WTC11 (cell line): ENCODE measurements around the gene ZBTB7C. TPM values are rescaled to one million over a fixed set of nuclear protein-coding genes. Genes with fewer than 3 reads are reported as not detected.

Experiments
- ATAC-seq: fragments of 200-7000 bp; cut with Tn5 transposase; 2 replicates; pipeline ENCODE4 v1.10.0; 2021; ENCODE audit warnings: mild to moderate bottlenecking, moderate library complexity
- CTCF ChIA-PET: fragments of 300-600 bp; sonication (Branson Sonifier 250); formaldehyde crosslinking; loops from one replicate; lab custom pipeline; 2021; ENCODE audit warnings: antibody characterized with exemption; lab: Charles Lee
- POLR2A ChIA-PET: fragments of 350-600 bp; sonication (Branson Sonifier 250); formaldehyde crosslinking; loops from one replicate; lab custom pipeline; 2021; ENCODE audit warnings: antibody characterized with exemption; lab: Charles Lee
- DNase-seq: peaks from one replicate; pipeline ENCODE4 v3.0.0; 2021; ENCODE audit warnings: low spot score
- H3K27ac Mint-ChIP-seq: 2 replicates; pipeline ENCODE4 v1.8.0; 2021; ENCODE audit warnings: mixed read lengths
- H3K27me3 Mint-ChIP-seq: 2 replicates; pipeline ENCODE4 v1.8.0; 2021; ENCODE audit warnings: low read depth, mild to moderate bottlenecking, moderate library complexity, mixed read lengths
- H3K36me3 Mint-ChIP-seq: 2 replicates; pipeline ENCODE4 v1.8.0; 2021; ENCODE audit warnings: mixed read lengths
- H3K4me1 Mint-ChIP-seq: 2 replicates; pipeline ENCODE4 v1.8.0; 2022; ENCODE audit warnings: mixed read lengths
- H3K4me3 Mint-ChIP-seq: 2 replicates; pipeline ENCODE4 v1.8.0; 2021; ENCODE audit warnings: mild to moderate bottlenecking, moderate library complexity, mixed read lengths
- H3K9me3 Mint-ChIP-seq: 2 replicates; pipeline ENCODE4 v1.8.0; 2021; ENCODE audit warnings: mixed read lengths
- JAZF1 ChIP-seq: fragments of 250-450 bp; sonication (Bioruptor Pico); IDR thresholded peaks from 2 replicates; pipeline ENCODE4 v1.9.0; 2021; ENCODE audit warnings: moderate library complexity, mild to moderate bottlenecking, inconsistent platforms
- MXD4 ChIP-seq: fragments of 250-450 bp; sonication (Bioruptor Pico); IDR thresholded peaks from 2 replicates; pipeline ENCODE4 v1.8.0; 2021; ENCODE audit warnings: mild to moderate bottlenecking, moderate library complexity, borderline replicate concordance
- NR1H2 ChIP-seq: sonication (generic); formaldehyde crosslinking; IDR thresholded peaks from 2 replicates; pipeline ENCODE4 v1.9.0; 2021; ENCODE audit warnings: mild to moderate bottlenecking, moderate library complexity, missing genetic modification reagents
- SP1 ChIP-seq: sonication (generic); formaldehyde crosslinking; conservative IDR thresholded peaks from 2 replicates; pipeline ENCODE4 v1.8.1; 2022; ENCODE audit warnings: missing genetic modification reagents
- TCF7 ChIP-seq: sonication (generic); formaldehyde crosslinking; IDR thresholded peaks from 2 replicates; pipeline ENCODE4 v1.8.0; 2022; ENCODE audit warnings: mild to moderate bottlenecking, low read depth, missing genetic modification reagents, moderate library complexity
- TEAD1 ChIP-seq: sonication (generic); formaldehyde crosslinking; IDR thresholded peaks from 2 replicates; pipeline ENCODE4 v1.8.0; 2022; ENCODE audit warnings: mild to moderate bottlenecking, missing genetic modification reagents
- ZNF219 ChIP-seq: sonication (generic); formaldehyde crosslinking; IDR thresholded peaks from 2 replicates; pipeline ENCODE4 v1.8.0; 2023; ENCODE audit warnings: missing genetic modification reagents, mild to moderate bottlenecking, borderline replicate concordance
- ZNF396 ChIP-seq: fragments of 250-450 bp; sonication (Bioruptor Pico); IDR thresholded peaks from 2 replicates; pipeline ENCODE4 v1.8.0; 2021; ENCODE audit warnings: mild to moderate bottlenecking, moderate library complexity, borderline replicate concordance
- ZNF416 ChIP-seq: fragments of 250-450 bp; sonication (Bioruptor Pico); IDR thresholded peaks from 2 replicates; pipeline ENCODE4 v1.9.0; 2021; ENCODE audit warnings: mild to moderate bottlenecking, inconsistent platforms
- ZNF423 ChIP-seq: fragments of 250-450 bp; sonication (Bioruptor Pico); IDR thresholded peaks from 2 replicates; pipeline ENCODE4 v2.1.2; 2022; ENCODE audit warnings: mild to moderate bottlenecking, moderate library complexity
- total RNA-seq: library from RNA; stranded (reverse); gene quantifications from 3 replicates; pipeline ENCODE4 v1.2.3, GENCODE V29; 2021
- TF ChIP-seq, protein P1 (sequence below): sonication (generic); formaldehyde crosslinking; IDR thresholded peaks from 2 replicates; pipeline ENCODE4 v1.8.1; 2022; ENCODE audit warnings: missing genetic modification reagents, borderline replicate concordance
- TF ChIP-seq, protein P2 (sequence below): sonication (generic); formaldehyde crosslinking; IDR thresholded peaks from 2 replicates; pipeline ENCODE4 v1.8.0; 2023; ENCODE audit warnings: mild to moderate bottlenecking, missing genetic modification reagents
- TF ChIP-seq, protein P3 (sequence below): fragments of 200-600 bp; IDR thresholded peaks from 2 replicates; pipeline ENCODE4 v1.8.0; 2022; ENCODE audit warnings: antibody characterized with exemption
- TF ChIP-seq, protein P4 (sequence below): sonication (generic); formaldehyde crosslinking; IDR thresholded peaks from 2 replicates; pipeline ENCODE4 v1.8.1; 2023; ENCODE audit warnings: mild to moderate bottlenecking, missing genetic modification reagents
- TF ChIP-seq, protein P5 (sequence below): fragments of 250-450 bp; sonication (Bioruptor Pico); IDR thresholded peaks from 2 replicates; pipeline ENCODE4 v1.9.0; 2021; ENCODE audit warnings: mild to moderate bottlenecking

The ZBTB7C gene
- total RNA-seq, 1 experiment from 2014 or later, result 0.48 TPM

DNA sequence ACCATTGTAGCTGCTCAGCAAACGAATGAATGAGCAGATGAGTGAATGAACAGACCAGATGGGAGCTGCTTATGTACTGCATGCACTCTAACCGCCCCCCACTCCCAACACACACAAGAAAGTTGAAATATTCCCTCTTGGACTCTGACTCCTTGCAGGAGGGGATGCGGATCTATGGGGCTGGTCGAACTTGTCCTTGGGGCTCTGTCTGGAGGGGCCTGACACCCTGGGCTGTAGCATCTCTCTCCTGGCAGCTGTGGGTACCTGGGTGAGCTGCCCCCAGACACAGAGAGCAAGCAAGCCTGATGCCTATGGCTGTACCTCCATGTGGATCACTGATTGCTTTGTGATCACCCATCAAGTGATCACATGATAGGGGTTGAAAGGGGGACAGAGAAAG, 286.4 kb downstream of the ZBTB7C start (continued):
- TF ChIP-seq, protein P1, sequence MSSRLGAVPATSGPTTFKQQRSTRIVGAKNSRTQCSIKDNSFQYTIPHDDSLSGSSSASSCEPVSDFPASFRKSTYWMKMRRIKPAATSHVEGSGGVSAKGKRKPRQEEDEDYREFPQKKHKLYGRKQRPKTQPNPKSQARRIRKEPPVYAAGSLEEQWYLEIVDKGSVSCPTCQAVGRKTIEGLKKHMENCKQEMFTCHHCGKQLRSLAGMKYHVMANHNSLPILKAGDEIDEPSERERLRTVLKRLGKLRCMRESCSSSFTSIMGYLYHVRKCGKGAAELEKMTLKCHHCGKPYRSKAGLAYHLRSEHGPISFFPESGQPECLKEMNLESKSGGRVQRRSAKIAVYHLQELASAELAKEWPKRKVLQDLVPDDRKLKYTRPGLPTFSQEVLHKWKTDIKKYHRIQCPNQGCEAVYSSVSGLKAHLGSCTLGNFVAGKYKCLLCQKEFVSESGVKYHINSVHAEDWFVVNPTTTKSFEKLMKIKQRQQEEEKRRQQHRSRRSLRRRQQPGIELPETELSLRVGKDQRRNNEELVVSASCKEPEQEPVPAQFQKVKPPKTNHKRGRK (CRISPR knock-in tag), result no peak
- TF ChIP-seq TEAD1 (CRISPR knock-in tag), result no peak
- TF ChIP-seq, protein P2, sequence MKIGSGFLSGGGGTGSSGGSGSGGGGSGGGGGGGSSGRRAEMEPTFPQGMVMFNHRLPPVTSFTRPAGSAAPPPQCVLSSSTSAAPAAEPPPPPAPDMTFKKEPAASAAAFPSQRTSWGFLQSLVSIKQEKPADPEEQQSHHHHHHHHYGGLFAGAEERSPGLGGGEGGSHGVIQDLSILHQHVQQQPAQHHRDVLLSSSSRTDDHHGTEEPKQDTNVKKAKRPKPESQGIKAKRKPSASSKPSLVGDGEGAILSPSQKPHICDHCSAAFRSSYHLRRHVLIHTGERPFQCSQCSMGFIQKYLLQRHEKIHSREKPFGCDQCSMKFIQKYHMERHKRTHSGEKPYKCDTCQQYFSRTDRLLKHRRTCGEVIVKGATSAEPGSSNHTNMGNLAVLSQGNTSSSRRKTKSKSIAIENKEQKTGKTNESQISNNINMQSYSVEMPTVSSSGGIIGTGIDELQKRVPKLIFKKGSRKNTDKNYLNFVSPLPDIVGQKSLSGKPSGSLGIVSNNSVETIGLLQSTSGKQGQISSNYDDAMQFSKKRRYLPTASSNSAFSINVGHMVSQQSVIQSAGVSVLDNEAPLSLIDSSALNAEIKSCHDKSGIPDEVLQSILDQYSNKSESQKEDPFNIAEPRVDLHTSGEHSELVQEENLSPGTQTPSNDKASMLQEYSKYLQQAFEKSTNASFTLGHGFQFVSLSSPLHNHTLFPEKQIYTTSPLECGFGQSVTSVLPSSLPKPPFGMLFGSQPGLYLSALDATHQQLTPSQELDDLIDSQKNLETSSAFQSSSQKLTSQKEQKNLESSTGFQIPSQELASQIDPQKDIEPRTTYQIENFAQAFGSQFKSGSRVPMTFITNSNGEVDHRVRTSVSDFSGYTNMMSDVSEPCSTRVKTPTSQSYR (CRISPR knock-in tag), result no peak
- no peak for TF ChIP-seq SP1 (CRISPR knock-in tag)
- no peak for TF ChIP-seq ZNF219 (CRISPR knock-in tag)

DNA sequence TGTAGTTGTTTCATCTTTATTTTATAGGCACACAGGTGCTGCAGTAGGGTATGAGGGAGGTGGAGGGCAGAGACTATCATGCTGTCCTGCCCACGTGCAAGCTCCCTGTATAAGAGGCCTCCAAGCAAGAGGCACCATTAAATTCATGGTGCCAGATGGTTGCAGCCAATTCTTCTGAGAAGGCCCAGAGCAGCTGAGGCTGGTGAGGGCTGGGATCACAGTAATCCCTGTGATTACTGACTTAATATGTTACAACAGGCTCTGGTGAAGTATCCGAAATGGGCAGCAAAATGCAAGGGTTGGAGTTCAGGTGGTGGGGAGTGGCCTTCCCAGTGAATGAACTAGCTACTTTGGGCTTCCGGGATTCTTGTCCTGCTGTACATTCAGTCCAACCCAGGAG, 286.8 kb downstream of the ZBTB7C start:
- Mint-ChIP-seq H3K36me3 (no peaks in the 10 kb centered on the region), H3K4me3 (no peak overlapping the region)
- CTCF ChIA-PET, result no interaction called here

DNA sequence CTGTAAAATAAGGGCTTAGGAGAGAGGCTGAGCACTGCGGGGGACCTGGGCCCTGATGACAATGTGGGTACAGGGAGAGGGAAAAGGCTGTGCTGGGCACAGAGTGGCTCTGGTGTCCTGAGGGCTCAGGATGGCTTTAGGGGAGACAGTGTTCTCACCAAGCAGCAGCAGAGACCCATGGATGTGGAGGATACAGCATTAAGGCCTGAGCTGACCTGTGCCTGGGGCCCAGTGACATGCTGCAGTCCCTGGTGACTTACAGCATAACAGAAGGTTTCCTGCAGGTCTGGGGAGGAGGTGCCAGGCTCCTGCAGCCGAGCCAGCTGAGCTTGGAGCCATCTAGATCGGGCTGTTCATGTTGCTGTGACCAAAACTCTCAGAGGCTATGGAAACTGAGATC, 287.4 kb downstream of the ZBTB7C start:
- POLR2A ChIA-PET, result no interaction called here
- CTCF ChIA-PET, result no interaction called here
- DNase-seq (no peak), ATAC-seq (no peak)
- no peak overlapping the region for H3K27ac Mint-ChIP-seq
- no peaks in the 10 kb centered on the region for H3K9me3 Mint-ChIP-seq
- no peaks in the 10 kb centered on the region for H3K36me3 Mint-ChIP-seq
- H3K4me1 Mint-ChIP-seq, result peaks cover 20% of the 10 kb centered on the region
- H3K4me3 Mint-ChIP-seq, result no peak overlapping the region
- no peaks in the 10 kb centered on the region for H3K27me3 Mint-ChIP-seq
- TF ChIP-seq ZNF416 (CRISPR knock-in tag), result no peak
- TF ChIP-seq ZNF423 (CRISPR knock-in tag), result no peak
- TF ChIP-seq ZNF396, result no peak
- TF ChIP-seq TCF7 (CRISPR knock-in tag), result no peak
- TF ChIP-seq, protein P3, sequence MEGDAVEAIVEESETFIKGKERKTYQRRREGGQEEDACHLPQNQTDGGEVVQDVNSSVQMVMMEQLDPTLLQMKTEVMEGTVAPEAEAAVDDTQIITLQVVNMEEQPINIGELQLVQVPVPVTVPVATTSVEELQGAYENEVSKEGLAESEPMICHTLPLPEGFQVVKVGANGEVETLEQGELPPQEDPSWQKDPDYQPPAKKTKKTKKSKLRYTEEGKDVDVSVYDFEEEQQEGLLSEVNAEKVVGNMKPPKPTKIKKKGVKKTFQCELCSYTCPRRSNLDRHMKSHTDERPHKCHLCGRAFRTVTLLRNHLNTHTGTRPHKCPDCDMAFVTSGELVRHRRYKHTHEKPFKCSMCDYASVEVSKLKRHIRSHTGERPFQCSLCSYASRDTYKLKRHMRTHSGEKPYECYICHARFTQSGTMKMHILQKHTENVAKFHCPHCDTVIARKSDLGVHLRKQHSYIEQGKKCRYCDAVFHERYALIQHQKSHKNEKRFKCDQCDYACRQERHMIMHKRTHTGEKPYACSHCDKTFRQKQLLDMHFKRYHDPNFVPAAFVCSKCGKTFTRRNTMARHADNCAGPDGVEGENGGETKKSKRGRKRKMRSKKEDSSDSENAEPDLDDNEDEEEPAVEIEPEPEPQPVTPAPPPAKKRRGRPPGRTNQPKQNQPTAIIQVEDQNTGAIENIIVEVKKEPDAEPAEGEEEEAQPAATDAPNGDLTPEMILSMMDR, result no peak
- TF ChIP-seq, protein P4, sequence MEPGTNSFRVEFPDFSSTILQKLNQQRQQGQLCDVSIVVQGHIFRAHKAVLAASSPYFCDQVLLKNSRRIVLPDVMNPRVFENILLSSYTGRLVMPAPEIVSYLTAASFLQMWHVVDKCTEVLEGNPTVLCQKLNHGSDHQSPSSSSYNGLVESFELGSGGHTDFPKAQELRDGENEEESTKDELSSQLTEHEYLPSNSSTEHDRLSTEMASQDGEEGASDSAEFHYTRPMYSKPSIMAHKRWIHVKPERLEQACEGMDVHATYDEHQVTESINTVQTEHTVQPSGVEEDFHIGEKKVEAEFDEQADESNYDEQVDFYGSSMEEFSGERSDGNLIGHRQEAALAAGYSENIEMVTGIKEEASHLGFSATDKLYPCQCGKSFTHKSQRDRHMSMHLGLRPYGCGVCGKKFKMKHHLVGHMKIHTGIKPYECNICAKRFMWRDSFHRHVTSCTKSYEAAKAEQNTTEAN (CRISPR knock-in tag), result no peak
- TF ChIP-seq MXD4 (CRISPR knock-in tag), result no peak
- TF ChIP-seq, protein P5, sequence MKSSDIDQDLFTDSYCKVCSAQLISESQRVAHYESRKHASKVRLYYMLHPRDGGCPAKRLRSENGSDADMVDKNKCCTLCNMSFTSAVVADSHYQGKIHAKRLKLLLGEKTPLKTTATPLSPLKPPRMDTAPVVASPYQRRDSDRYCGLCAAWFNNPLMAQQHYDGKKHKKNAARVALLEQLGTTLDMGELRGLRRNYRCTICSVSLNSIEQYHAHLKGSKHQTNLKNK (CRISPR knock-in tag), result no peak
- TF ChIP-seq JAZF1 (CRISPR knock-in tag), result no peak
- TF ChIP-seq, all 79 proteins: peak for 0

More for the DNA sequence above, 286.8 kb downstream of the ZBTB7C start:
- POLR2A ChIA-PET, result no interaction called here
- H3K4me1 Mint-ChIP-seq, result peaks cover 20% of the 10 kb centered on the region
- ATAC-seq (no peak), DNase-seq (no peak)
- H3K9me3 Mint-ChIP-seq, result no peaks in the 10 kb centered on the region
- no peak for TF ChIP-seq NR1H2 (CRISPR knock-in tag)
- H3K27me3 Mint-ChIP-seq, result no peaks in the 10 kb centered on the region
- H3K27ac Mint-ChIP-seq, result no peak overlapping the region
